ENCODE data around the gene RBM38. TPM values are rescaled to one million over a fixed set of nuclear protein-coding genes. Genes with fewer than 3 reads are reported as not detected.

The RBM38 gene
- total and polyA plus RNA-seq, 12 donors: 3.0 to 30.9 (median 14.1) TPM

DNA sequence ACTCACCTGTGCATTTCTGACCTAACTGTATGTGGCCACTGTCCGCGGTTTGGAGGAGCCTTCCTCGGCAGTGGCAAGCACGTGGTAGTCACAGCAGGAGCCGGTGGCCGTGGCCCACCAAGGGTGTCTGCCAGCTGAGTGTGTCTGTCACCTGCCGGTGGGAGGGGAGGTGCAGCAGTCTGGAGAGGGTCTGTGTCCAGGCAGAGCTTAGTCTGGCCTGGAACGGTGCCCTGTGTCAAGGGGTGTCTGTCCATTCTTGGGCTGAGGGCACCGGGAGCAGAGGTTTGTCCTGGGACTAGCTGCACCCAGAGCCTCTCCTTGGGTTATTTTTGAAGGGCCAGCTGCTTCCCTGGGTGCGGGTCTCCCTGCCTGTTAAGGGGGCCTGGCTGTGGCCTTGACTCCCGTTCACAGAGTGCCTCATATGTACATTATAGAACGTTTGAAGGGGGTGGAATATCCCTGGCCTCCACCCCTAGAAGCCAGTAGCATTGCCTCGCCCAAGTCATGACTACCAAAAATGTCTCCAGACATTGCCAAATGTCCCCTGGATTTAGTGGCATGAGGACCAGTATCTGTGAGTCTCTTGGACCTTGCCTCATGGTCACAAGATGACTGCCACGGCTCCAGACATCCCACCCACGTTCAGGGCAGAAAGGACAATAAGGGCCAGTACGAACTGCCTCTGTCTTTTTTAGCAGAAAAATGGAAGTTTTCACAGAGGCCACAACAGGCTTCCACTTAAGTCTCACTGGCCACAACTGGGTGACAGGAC lies 5.2 kb downstream of the RBM38 start:
- peaks cover 0 to 4% of the 10 kb centered on the region in 2 donors for H3K36me3 ChIP-seq (replicated peaks in 1 of 2)

DNA sequence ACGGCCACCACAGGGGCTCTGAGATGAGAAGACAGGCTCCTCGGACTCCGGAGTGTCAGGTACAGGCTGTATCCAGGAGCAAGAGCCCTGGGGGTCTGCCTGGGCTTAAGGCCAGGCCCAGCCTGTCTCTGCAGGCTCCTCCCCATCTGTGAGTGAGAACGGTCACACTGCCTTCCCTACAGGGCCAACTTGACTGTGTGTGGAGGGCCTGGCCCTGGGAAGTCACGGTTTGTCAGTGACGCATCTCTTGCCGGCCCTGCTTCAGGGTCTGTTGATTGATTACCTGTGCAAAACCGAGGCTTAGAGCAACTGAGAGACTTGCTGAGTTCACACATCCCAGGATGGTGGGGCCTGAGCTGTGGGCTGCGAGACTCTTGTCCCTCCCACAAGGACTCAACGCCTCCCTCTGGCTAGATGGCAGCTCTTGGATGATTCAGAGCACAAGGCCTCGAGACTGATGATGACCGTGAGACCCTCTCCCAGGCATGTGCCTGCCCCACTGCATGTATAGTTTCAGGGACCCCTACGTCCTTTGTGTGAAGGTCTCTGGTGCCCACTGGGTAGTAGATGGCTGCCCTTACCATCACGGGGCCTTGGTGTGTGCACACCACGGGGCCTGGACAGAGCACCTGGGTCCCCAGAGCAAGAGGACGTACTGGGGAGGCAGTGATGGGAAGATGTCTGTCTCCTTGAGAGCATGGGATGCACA lies 5.9 kb downstream of the RBM38 start:
- peak in 3 of 7 donors; percentile 43 to 60 (median 43) for DNase-seq
- Histone ChIP-seq H3K4me1 (replicated peaks in 1 of 2) (peaks cover 24 to 59% of the 10 kb centered on the region in 2 donors), H3K27me3 (no peaks in the 10 kb centered on the region), H3K27ac (peak overlapping the region in 2 of 5 donors; percentile 10 to 41), H3K36me3 (replicated peaks in 1 of 2) (peaks cover 0 to 4% of the 10 kb centered on the region in 2 donors), H3K9me3 (replicated peaks in 1 of 3) (no peaks in the 10 kb centered on the region), H3K4me3 (no peak overlapping the region)
- TF ChIP-seq, protein P1, sequence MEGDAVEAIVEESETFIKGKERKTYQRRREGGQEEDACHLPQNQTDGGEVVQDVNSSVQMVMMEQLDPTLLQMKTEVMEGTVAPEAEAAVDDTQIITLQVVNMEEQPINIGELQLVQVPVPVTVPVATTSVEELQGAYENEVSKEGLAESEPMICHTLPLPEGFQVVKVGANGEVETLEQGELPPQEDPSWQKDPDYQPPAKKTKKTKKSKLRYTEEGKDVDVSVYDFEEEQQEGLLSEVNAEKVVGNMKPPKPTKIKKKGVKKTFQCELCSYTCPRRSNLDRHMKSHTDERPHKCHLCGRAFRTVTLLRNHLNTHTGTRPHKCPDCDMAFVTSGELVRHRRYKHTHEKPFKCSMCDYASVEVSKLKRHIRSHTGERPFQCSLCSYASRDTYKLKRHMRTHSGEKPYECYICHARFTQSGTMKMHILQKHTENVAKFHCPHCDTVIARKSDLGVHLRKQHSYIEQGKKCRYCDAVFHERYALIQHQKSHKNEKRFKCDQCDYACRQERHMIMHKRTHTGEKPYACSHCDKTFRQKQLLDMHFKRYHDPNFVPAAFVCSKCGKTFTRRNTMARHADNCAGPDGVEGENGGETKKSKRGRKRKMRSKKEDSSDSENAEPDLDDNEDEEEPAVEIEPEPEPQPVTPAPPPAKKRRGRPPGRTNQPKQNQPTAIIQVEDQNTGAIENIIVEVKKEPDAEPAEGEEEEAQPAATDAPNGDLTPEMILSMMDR (IDR thresholded peaks at IDR 0.05): no peak
- TF ChIP-seq POLR2A (IDR thresholded peaks at IDR 0.05): no peak
- WGBS, 4 donors: 52 to 92% (median 68%) methylated on average over 2 to 16 of the region's 16 CpGs
- intact Hi-C loops (cut with DNase I): no loop called here

More for the DNA sequence above, 5.2 kb downstream of the RBM38 start:
- H3K27ac ChIP-seq: peak overlapping the region in 4 of 5 donors; percentile 61 to 93 (median 85)
- WGBS, 4 donors: 64 to 73% (median 67%) methylated on average over 11 to 16 of the region's 16 CpGs
- H3K4me3 ChIP-seq: peak overlapping the region in 1 of 4 donors; percentile 23
- no peaks in the 10 kb centered on the region for H3K27me3 ChIP-seq
- intact Hi-C loops (cut with DNase I): no loop called here
- no peaks in the 10 kb centered on the region for H3K9me3 ChIP-seq (replicated peaks in 1 of 3)
- H3K4me1 ChIP-seq (replicated peaks in 1 of 2): peaks cover 25 to 59% of the 10 kb centered on the region in 2 donors
- TF ChIP-seq, protein P1 (IDR thresholded peaks at IDR 0.05): no peak
- TF ChIP-seq POLR2A (IDR thresholded peaks at IDR 0.05): no peak
- DNase-seq: peak in 1 of 7 donors; percentile 34

DNA sequence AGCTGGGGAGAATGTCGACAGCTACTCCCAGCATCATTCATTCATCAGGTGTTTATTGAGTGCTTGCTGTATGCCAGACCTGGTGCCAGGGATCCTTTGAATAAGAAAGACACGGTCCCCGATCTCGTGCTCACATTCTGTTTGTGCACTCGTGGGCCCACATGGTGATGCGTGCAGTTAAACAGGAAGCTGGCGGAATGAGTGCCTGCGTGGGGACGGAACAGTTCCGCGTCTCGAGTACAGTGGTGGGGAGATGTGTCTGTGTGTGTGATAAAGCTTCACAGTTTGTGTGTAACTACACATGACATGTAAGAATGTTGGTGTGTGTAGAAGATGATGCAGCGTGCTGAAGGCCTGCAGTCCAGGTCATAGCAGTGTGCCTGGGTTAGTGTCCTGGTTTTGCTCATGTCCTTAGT lies 6.5 kb downstream of the RBM38 start:
- no peaks in the 10 kb centered on the region for H3K27me3 ChIP-seq
- TF ChIP-seq, protein P1 (IDR thresholded peaks at IDR 0.05): no peak
- no peak for TF ChIP-seq POLR2A (IDR thresholded peaks at IDR 0.05)
- H3K4me3 ChIP-seq: no peak overlapping the region
- no peaks in the 10 kb centered on the region for H3K9me3 ChIP-seq (replicated peaks in 1 of 3)
- H3K27ac ChIP-seq: peak overlapping the region in 1 of 5 donors; percentile 10
- WGBS, 4 donors: 65 to 77% (median 69%) methylated on average over 13 of the region's 13 CpGs
- peak in 1 of 7 donors; percentile 64 for DNase-seq
- intact Hi-C loops (cut with DNase I): no loop called here
- peaks cover 19 to 54% of the 10 kb centered on the region in 2 donors for H3K4me1 ChIP-seq (replicated peaks in 1 of 2)
- peaks cover 0 to 4% of the 10 kb centered on the region in 2 donors for H3K36me3 ChIP-seq (replicated peaks in 1 of 2)

DNA sequence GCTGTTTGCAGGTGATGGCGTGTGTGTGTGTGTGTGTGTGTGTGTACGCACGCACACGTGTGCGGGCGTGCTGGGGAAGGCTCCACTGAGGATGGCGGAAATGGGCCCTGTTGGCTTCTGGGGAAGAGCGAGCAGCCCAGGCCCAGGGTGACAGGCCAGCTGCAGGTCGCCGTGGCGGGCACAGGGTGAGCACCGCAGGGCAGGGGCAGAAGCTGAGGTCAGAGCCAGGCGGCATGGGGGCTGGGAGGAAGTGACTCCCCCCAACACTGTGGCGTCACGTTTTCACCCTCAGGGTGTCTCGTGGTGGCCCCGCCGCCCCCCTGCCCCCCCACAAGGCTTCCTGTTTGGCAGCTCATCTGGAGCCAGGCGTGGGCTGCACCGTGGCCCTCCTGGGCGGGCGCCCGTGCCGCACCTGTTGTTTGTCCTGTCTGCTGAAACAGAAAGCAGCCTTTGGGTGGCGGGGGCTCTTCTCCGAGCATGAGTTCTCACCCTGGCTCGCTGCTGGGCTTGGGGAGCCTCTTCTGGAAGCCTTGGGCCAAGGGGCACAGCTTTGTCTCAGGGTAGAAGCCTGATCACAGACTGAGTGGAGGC lies 7.1 kb downstream of the RBM38 start:
- Histone ChIP-seq H3K27me3 (no peaks in the 10 kb centered on the region), H3K4me1 (replicated peaks in 1 of 2) (peaks cover 15 to 48% of the 10 kb centered on the region in 2 donors), H3K36me3 (replicated peaks in 1 of 2) (peaks cover 0 to 4% of the 10 kb centered on the region in 2 donors), H3K4me3 (no peak overlapping the region), H3K27ac (peak overlapping the region in 1 of 5 donors; percentile 16), H3K9me3 (replicated peaks in 1 of 3) (no peaks in the 10 kb centered on the region)
- intact Hi-C loops (cut with DNase I): no loop called here
- DNase-seq: peak in 1 of 7 donors; percentile 62
- 70 to 86% (median 77%) methylated on average over 9 to 27 of the region's 27 CpGs for WGBS, 4 donors
- TF ChIP-seq, protein P1 (IDR thresholded peaks at IDR 0.05): no peak
- TF ChIP-seq POLR2A (IDR thresholded peaks at IDR 0.05): no peak

Measured in adrenal gland (tissue), 12 donors.